ENCODE measurements around the gene CDC42BPG.

The CDC42BPG gene

GRCh38 chr11:64792482-64792881, 52.0 kb downstream of the CDC42BPG start:
- Histone ChIP-seq H3K4me3 (ENCODE audit: low read depth, low read length) (no peak overlapping the region), H3K9me3 (ENCODE audit: control insufficient read depth, insufficient read depth, low read depth, low read length) (no peaks in the 10 kb centered on the region), H3K27ac (ENCODE audit: extremely low read depth, low read depth, low read length) (no peak overlapping the region), H3K4me1 (ENCODE audit: control insufficient read depth, insufficient read depth, low read length) (no peaks in the 10 kb centered on the region), H3K36me3 (ENCODE audit: control insufficient read depth in 2 of 2, insufficient read depth in 1 of 2, low read length in 2 of 2) (peaks cover 0 to 28% of the 10 kb centered on the region in 2 experiments; a peak in 1 of 3 replicates)
- TF ChIP-seq ZNF692 (tag by site-specific recombination; IDR thresholded peaks at IDR 0.05): peak; percentile 50; the same call in 1 of the 2 replicates
- peak; percentile 56; the same call in 1 of the 2 replicates for TF ChIP-seq ZFP69B (tag by site-specific recombination; IDR thresholded peaks at IDR 0.05)
- no peak for TF ChIP-seq ZNF785 (tag by site-specific recombination; IDR thresholded peaks at IDR 0.05)
- CTCF ChIA-PET: no interaction called here
- POLR2A ChIA-PET: interaction anchor here (0.6 to 1.9 kb wide), 2 partner anchors 14 to 548 kb away, joined by 5 to 7 read pairs; partner anchors contain the start of gene SF1

GRCh38 chr11:64791781-64792291, 52.6 kb downstream of the CDC42BPG start:
- no peak overlapping the region for H3K27ac ChIP-seq (ENCODE audit: extremely low read depth, low read depth, low read length)
- H3K4me3 ChIP-seq (ENCODE audit: low read depth, low read length): no peak overlapping the region
- CTCF ChIA-PET: no interaction called here
- peaks cover 0 to 23% of the 10 kb centered on the region in 2 experiments; a peak in 1 of 3 replicates for H3K36me3 ChIP-seq (ENCODE audit: control insufficient read depth in 2 of 2, insufficient read depth in 1 of 2, low read length in 2 of 2)
- TF ChIP-seq ZNF707 (tag by site-specific recombination; IDR thresholded peaks at IDR 0.05) (no peak), PRDM10 (tag by site-specific recombination; IDR thresholded peaks at IDR 0.05) (no peak), GLIS1 (tag by site-specific recombination; IDR thresholded peaks at IDR 0.05) (peak; percentile 65), KLF17 (tag by site-specific recombination; IDR thresholded peaks at IDR 0.05) (no peak)
- H3K4me1 ChIP-seq (ENCODE audit: control insufficient read depth, insufficient read depth, low read length): no peaks in the 10 kb centered on the region
- POLR2A ChIA-PET: interaction anchor here (1.9 kb wide), 1 partner anchor 13 kb away, joined by 7 read pairs; the partner anchor contains the start of gene SF1
- H3K9me3 ChIP-seq (ENCODE audit: control insufficient read depth, insufficient read depth, low read depth, low read length): no peaks in the 10 kb centered on the region

- CTCF ChIA-PET: no interaction called here
- no peak overlapping the region for H3K27ac ChIP-seq (ENCODE audit: extremely low read depth, low read depth, low read length)
- TF ChIP-seq ZBTB1 (tag by site-specific recombination; IDR thresholded peaks at IDR 0.05) (no peak), ZNF701 (tag by site-specific recombination; IDR thresholded peaks at IDR 0.05) (no peak), ZNF561 (tag by site-specific recombination; IDR thresholded peaks at IDR 0.05; ENCODE audit: borderline replicate concordance) (no peak), WT1 (tag by site-specific recombination; IDR thresholded peaks at IDR 0.05) (no peak)
- no peaks in the 10 kb centered on the region for H3K9me3 ChIP-seq (ENCODE audit: control insufficient read depth, insufficient read depth, low read depth, low read length)
- no peaks in the 10 kb centered on the region for H3K4me1 ChIP-seq (ENCODE audit: control insufficient read depth, insufficient read depth, low read length)
- POLR2A ChIA-PET: interaction anchor here (0.6 to 1.9 kb wide), 2 partner anchors 12 to 822 kb away, joined by 3 to 7 read pairs; partner anchors contain the start of gene SF1
- no peak overlapping the region for H3K4me3 ChIP-seq (ENCODE audit: low read depth, low read length)
- H3K36me3 ChIP-seq (ENCODE audit: control insufficient read depth in 2 of 2, insufficient read depth in 1 of 2, low read length in 2 of 2): peaks cover 0 to 13% of the 10 kb centered on the region in 2 experiments; a peak in 1 of 3 replicates
Measured at GRCh38 chr11:64790205-64791095, 54.0 kb downstream of the CDC42BPG start.

Data from HEK293 (cell line).